Lower lobe of right lung (tissue), 2 donors: Measurements from ENCODE around the gene CMTM7. TPM values are rescaled to one million over a fixed set of nuclear protein-coding genes. Genes with fewer than 3 reads are reported as not detected.

Experiments used
- ATAC-seq, 2 donors: fragments of 200-7000 bp; cut with Tn5 transposase; one replicate each; pipeline ENCODE4 v1.9.1; 2020 to 2022; ENCODE audit warnings: mild to moderate bottlenecking in 2 of 2, moderate library complexity in 2 of 2
- DNase-seq: peaks from one replicate; pipeline ENCODE4 v3.0.0-alpha.2; 2020
- H3K27ac ChIP-seq: fragments of 200-600 bp; one replicate; pipeline ENCODE4 v1.8.0; 2022
- H3K27me3 ChIP-seq: fragments of 200-600 bp; one replicate; pipeline ENCODE4 v1.8.0; 2022; ENCODE audit warnings: low read depth
- H3K36me3 ChIP-seq: fragments of 200-600 bp; one replicate; pipeline ENCODE4 v1.8.0; 2022; ENCODE audit warnings: mild to moderate bottlenecking
- H3K4me1 ChIP-seq: fragments of 200-600 bp; one replicate; pipeline ENCODE4 v1.8.0; 2022
- H3K4me3 ChIP-seq: fragments of 200-600 bp; one replicate; pipeline ENCODE4 v1.8.0; 2022; ENCODE audit warnings: mild to moderate bottlenecking
- H3K9me3 ChIP-seq: fragments of 200-600 bp; one replicate; pipeline ENCODE4 v1.8.0; 2022
- CTCF ChIP-seq: fragments of 200-600 bp; IDR thresholded peaks from one replicate; pipeline ENCODE4 v1.8.0; 2022; ENCODE audit warnings: antibody characterized with exemption, mild to moderate bottlenecking
- intact Hi-C: fragments of 100-400 bp; cut with DNase I; formaldehyde crosslinking; loops from one replicate; pipeline ENCODE4 v1.11.0; 2022
- total RNA-seq: library from RNA; stranded (reverse); fragmentation: NEBNext Ultra II Directional; extraction: Animal tissue kit (Norgen Biotek cat#: 25700); gene quantifications from one replicate; pipeline ENCODE4 v1.2.1, GENCODE V29; 2021
- donor health status: DM: no; HTN: yes; CAD: no; lungs with severe emphysema.

Gene CMTM7
- total RNA-seq, 1 donor from 2014 or later: 49.9 TPM

DNA sequence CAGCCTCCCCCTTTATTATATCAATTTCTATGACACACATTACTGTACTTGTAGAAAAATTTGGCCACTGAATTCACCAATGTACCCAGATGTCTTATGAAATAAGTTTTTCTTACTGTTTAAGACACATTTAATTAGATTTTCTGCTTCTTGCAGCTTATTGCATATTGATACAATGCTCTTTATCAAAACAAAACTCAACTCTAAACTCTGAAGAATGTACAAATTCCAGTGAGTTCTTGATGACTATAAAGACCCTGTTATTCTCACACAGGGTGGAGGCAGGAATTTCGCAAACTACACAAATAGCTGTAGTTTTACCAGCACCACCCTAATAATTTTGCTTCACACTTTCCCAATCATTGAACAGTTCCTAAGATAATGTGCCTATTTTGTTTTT lies 89.0 kb downstream of the CMTM7 start:
- Histone ChIP-seq H3K27me3 (no peaks in the 10 kb centered on the region), H3K27ac (no peak overlapping the region), H3K36me3 (peaks cover 51% of the 10 kb centered on the region), H3K9me3 (no peaks in the 10 kb centered on the region), H3K4me3 (no peak overlapping the region), H3K4me1 (no peaks in the 10 kb centered on the region)
- no peak for TF ChIP-seq CTCF
- DNase-seq (no peak), ATAC-seq (no peak)
- intact Hi-C loops: no loop called here

- ATAC-seq (no peak), DNase-seq (no peak)
- Histone ChIP-seq H3K27ac (no peak overlapping the region), H3K4me3 (no peak overlapping the region), H3K36me3 (peaks cover 65% of the 10 kb centered on the region), H3K9me3 (no peaks in the 10 kb centered on the region), H3K27me3 (no peaks in the 10 kb centered on the region), H3K4me1 (no peaks in the 10 kb centered on the region)
- no peak for TF ChIP-seq CTCF
- intact Hi-C loops: no loop called here
Measured at GRCh38 chr3:32481791-32482631, 90.4 kb downstream of the CMTM7 start.

DNA sequence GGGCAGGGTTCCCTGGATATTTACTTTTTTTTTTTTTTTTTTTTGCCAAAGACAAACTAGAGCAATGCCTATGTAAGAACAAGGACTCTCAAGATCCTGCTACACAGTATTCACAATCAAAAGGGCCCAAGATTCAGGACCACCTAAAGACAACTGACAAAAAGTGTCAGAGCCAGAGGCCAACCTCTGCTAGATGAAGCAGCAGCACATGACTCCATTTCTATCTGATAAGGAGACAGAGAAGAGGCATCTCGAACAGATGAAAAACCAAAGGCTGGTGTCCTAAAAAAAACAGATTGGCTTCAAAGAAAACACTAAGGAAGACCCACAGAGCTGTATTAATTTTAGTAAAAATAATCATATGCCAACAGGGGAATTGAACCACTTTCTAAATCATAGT lies 91.0 kb downstream of the CMTM7 start:
- no peak overlapping the region for H3K4me3 ChIP-seq
- H3K9me3 ChIP-seq: no peaks in the 10 kb centered on the region
- peaks cover 69% of the 10 kb centered on the region for H3K36me3 ChIP-seq
- intact Hi-C loops: no loop called here
- H3K27ac ChIP-seq: no peak overlapping the region
- TF ChIP-seq CTCF: no peak
- H3K27me3 ChIP-seq: no peaks in the 10 kb centered on the region
- H3K4me1 ChIP-seq: no peaks in the 10 kb centered on the region
- ATAC-seq: no peak
- no peak for DNase-seq

DNA sequence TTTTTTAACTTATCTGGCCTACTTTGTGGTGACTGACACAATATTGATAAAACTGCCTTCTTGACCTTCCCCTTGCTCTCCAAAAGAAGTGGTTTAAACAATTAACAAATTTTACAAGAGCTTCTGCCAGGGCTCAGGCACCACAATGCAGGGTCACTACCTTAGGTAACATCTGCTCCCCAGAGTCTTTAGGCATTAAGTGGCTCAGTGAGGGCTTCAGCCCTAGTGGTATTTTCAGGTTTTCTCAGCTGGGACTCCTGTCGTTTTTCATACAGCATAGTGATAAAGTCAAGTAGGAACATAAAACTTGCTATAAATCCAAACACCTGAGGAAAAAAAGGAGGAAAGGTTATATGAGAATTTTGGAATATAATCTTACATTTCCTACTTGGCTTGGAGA lies 92.1 kb downstream of the CMTM7 start:
- no peak for TF ChIP-seq CTCF
- peaks cover 70% of the 10 kb centered on the region for H3K36me3 ChIP-seq

GRCh38 chr3:32484436-32484835 lies 92.8 kb downstream of the CMTM7 start:
- H3K27me3 ChIP-seq: no peaks in the 10 kb centered on the region
- peak; percentile 50 to 66 for ATAC-seq
- H3K9me3 ChIP-seq: no peaks in the 10 kb centered on the region
- peaks cover 67% of the 10 kb centered on the region for H3K36me3 ChIP-seq
- DNase-seq: no peak
- TF ChIP-seq CTCF: no peak
- intact Hi-C loops: no loop called here
- H3K4me1 ChIP-seq: no peaks in the 10 kb centered on the region
- H3K4me3 ChIP-seq: no peak overlapping the region
- H3K27ac ChIP-seq: no peak overlapping the region

More for the DNA sequence above, 92.1 kb downstream of the CMTM7 start:
- no peak overlapping the region for H3K27ac ChIP-seq
- H3K4me3 ChIP-seq: no peak overlapping the region
- DNase-seq: no peak
- no peak for ATAC-seq
- H3K27me3 ChIP-seq: no peaks in the 10 kb centered on the region
- intact Hi-C loops: no loop called here
- H3K9me3 ChIP-seq: no peaks in the 10 kb centered on the region
- H3K4me1 ChIP-seq: no peaks in the 10 kb centered on the region
